Measurements from ENCODE around the gene MISP.

The MISP gene

GRCh38 chr19:732148-733069 lies 18.5 kb upstream of the MISP start:
- TF ChIP-seq ISL1 (CRISPR knock-in tag; IDR thresholded peaks at IDR 0.05) (no peak), TOX (CRISPR knock-in tag; IDR thresholded peaks at IDR 0.05; ENCODE audit: borderline replicate concordance) (no peak), ZNF565 (CRISPR knock-in tag; conservative IDR thresholded peaks at IDR 0.05; ENCODE audit: low read depth) (no peak), TCF4 (CRISPR knock-in tag; IDR thresholded peaks at IDR 0.05; ENCODE audit: borderline replicate concordance) (no peak)

GRCh38 chr19:734716-735115 lies 16.2 kb upstream of the MISP start:
- TF ChIP-seq ZFP30 (CRISPR knock-in tag; IDR thresholded peaks at IDR 0.05), result no peak
- TF ChIP-seq ZNF8 (CRISPR knock-in tag; IDR thresholded peaks at IDR 0.05), result no peak
- no peak for TF ChIP-seq ZFP3 (CRISPR knock-in tag; IDR thresholded peaks at IDR 0.05)
- no peak for TF ChIP-seq CSDC2 (CRISPR knock-in tag; IDR thresholded peaks at IDR 0.05)
- no peak for TF ChIP-seq PPARA (CRISPR knock-in tag; IDR thresholded peaks at IDR 0.05; ENCODE audit: borderline replicate concordance)
- no peak for TF ChIP-seq PATZ1 (CRISPR knock-in tag; IDR thresholded peaks at IDR 0.05; ENCODE audit: borderline replicate concordance)
- no peak for TF ChIP-seq ESRRG (CRISPR knock-in tag; IDR thresholded peaks at IDR 0.05)
- no peak for TF ChIP-seq TOX (CRISPR knock-in tag; IDR thresholded peaks at IDR 0.05; ENCODE audit: borderline replicate concordance)
- no peak for TF ChIP-seq CREB5 (CRISPR knock-in tag; IDR thresholded peaks at IDR 0.05; ENCODE audit: low read depth)
- no peak for TF ChIP-seq RARB (CRISPR knock-in tag; IDR thresholded peaks at IDR 0.05)
- no peak for TF ChIP-seq TCF4 (CRISPR knock-in tag; IDR thresholded peaks at IDR 0.05; ENCODE audit: borderline replicate concordance)
- no peak for TF ChIP-seq CSRNP3 (CRISPR knock-in tag; IDR thresholded peaks at IDR 0.05)
- ATAC-seq, result no peak

More at GRCh38 chr19:732148-733069, 18.5 kb upstream of the MISP start:
- no peak for ATAC-seq

- TF ChIP-seq BACH2 (CRISPR knock-in tag; IDR thresholded peaks at IDR 0.05; ENCODE audit: borderline replicate concordance) (no peak), SNAI2 (CRISPR knock-in tag; IDR thresholded peaks at IDR 0.05) (no peak), ESRRG (CRISPR knock-in tag; IDR thresholded peaks at IDR 0.05) (no peak), TCF4 (CRISPR knock-in tag; IDR thresholded peaks at IDR 0.05; ENCODE audit: borderline replicate concordance) (no peak), ARNTL (CRISPR knock-in tag; IDR thresholded peaks at IDR 0.05; ENCODE audit: borderline replicate concordance, low read depth) (no peak), PATZ1 (CRISPR knock-in tag; IDR thresholded peaks at IDR 0.05; ENCODE audit: borderline replicate concordance) (no peak), CREB5 (CRISPR knock-in tag; IDR thresholded peaks at IDR 0.05; ENCODE audit: low read depth) (no peak), ZNF8 (CRISPR knock-in tag; IDR thresholded peaks at IDR 0.05) (no peak), ZFP3 (CRISPR knock-in tag; IDR thresholded peaks at IDR 0.05) (no peak), RARB (CRISPR knock-in tag; IDR thresholded peaks at IDR 0.05) (no peak), GLIS3 (CRISPR knock-in tag; IDR thresholded peaks at IDR 0.05) (no peak), ZNF70 (CRISPR knock-in tag; IDR thresholded peaks at IDR 0.05) (no peak)
- no peak for ATAC-seq
These were observed 14.8 kb upstream of the MISP start for GRCh38 chr19:736125-736524.
